ENCODE results near the gene B3GAT3.

GRCh38 chr11:62610814-62611704 is 10.7 kb downstream of the B3GAT3 start:
- TF ChIP-seq, protein P1, sequence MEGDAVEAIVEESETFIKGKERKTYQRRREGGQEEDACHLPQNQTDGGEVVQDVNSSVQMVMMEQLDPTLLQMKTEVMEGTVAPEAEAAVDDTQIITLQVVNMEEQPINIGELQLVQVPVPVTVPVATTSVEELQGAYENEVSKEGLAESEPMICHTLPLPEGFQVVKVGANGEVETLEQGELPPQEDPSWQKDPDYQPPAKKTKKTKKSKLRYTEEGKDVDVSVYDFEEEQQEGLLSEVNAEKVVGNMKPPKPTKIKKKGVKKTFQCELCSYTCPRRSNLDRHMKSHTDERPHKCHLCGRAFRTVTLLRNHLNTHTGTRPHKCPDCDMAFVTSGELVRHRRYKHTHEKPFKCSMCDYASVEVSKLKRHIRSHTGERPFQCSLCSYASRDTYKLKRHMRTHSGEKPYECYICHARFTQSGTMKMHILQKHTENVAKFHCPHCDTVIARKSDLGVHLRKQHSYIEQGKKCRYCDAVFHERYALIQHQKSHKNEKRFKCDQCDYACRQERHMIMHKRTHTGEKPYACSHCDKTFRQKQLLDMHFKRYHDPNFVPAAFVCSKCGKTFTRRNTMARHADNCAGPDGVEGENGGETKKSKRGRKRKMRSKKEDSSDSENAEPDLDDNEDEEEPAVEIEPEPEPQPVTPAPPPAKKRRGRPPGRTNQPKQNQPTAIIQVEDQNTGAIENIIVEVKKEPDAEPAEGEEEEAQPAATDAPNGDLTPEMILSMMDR (IDR thresholded peaks at IDR 0.05): no peak
- TF ChIP-seq POLR2A (IDR thresholded peaks at IDR 0.05): no peak
